Stimulated activated naive CD4-positive, alpha-beta T cell treated with Interleukin-2 at 50 U/mL for 16 hours (primary cell): ENCODE measurements around the gene SLC22A3.
"Not testable (repeated sequence)": the region's sequence is repeated elsewhere in the genome, so short reads cannot be mapped to it uniquely, and the experiment has no call there.

Source experiments
- DNase-seq: peaks from one replicate; lab custom pipeline; 2025; lab: John Stamatoyannopoulos, UW

Gene SLC22A3

DNA sequence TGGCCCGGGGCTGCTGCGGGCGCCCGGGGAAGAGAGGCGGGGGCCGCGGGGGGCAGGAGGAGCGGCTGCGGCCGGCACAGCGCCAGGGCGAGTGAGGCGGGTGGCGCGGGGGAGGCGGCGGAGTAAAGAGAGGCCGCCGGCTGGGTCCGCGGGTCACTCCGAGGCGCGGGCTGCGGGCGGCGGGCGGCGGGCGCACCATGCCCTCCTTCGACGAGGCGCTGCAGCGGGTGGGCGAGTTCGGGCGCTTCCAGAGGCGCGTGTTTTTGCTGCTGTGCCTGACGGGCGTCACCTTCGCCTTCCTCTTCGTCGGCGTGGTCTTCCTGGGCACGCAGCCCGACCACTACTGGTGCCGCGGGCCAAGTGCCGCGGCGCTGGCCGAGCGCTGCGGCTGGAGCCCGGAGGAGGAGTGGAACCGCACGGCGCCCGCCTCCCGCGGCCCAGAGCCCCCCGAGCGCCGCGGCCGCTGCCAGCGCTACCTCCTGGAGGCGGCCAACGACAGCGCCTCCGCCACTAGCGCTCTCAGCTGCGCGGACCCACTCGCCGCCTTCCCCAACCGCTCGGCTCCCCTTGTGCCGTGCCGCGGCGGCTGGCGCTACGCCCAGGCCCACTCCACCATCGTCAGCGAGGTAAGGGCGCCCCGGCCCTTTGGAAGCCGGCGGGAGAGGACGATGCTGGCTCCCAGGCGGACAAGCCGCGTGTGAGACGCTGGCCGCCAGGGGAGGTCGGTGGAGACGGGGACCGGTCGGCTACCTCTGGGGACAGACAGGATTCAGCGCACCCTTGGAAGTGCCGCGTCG is at the start of gene SLC22A3:
SLC22A3 (plus strand) TSS at position 156 of the 797 bp plus-strand sequence; CDS start at position 198, 42 bp downstream.
- no peak for DNase-seq

DNA sequence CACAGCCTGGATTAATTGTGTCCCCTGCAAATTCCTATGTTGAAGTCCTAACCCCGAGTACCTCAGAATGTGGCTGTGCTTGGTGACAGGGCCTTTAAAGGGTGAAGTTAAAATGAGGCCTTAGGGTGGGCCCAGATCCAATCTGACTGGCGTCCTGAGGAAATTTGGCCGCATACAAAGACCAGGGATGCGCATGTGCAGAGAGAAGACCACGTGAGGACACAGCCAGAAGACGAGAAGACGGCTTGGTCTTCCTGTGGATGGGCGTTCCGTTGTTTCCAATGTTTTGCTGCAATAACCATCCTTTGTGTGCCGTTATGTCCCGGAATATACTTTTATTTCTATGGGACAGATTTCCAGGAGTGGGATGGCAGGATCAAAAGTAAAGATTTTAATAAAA is 48.6 kb upstream of the SLC22A3 start:
- no peak for DNase-seq

- DNase-seq: no peak
Measured at GRCh38 chr6:160300076-160300695, 48.0 kb upstream of the SLC22A3 start.

- DNase-seq: no peak
Measured at GRCh38 chr6:160301339-160301738, 46.8 kb upstream of the SLC22A3 start.

DNA sequence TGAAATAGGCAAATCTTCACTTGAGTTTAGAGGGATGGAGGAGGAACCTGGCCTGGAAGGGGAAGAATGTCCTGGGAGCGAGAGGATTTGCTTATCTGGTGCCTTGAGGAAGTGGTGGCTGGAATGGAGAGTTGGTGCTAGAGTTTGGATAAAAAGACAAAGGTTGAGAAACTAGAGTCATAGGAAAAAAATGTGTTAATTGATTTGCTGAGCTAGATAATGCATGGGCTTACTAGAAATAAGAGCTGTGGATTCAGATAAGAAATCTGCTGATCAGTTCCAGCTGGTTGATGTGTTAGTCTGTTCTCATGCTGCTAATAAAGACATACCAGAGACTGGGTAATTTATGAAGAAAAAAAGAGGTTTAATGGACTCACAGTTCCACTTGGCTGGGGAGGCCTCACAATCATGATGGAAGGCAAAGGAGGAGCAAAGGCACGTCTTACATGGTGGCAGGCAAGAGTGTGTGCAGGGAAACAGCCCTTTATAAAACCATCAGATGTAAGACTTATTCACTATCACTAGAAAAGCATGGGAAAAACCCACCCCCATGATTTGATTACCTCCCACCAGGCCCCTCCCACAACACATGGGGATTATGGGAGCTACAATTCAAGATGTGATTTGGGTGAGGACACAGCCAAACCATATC is 45.6 kb upstream of the SLC22A3 start:
- DNase-seq: not testable (repeated sequence)

- DNase-seq: no peak
Measured at GRCh38 chr6:160303806-160304205, 44.4 kb upstream of the SLC22A3 start.

DNA sequence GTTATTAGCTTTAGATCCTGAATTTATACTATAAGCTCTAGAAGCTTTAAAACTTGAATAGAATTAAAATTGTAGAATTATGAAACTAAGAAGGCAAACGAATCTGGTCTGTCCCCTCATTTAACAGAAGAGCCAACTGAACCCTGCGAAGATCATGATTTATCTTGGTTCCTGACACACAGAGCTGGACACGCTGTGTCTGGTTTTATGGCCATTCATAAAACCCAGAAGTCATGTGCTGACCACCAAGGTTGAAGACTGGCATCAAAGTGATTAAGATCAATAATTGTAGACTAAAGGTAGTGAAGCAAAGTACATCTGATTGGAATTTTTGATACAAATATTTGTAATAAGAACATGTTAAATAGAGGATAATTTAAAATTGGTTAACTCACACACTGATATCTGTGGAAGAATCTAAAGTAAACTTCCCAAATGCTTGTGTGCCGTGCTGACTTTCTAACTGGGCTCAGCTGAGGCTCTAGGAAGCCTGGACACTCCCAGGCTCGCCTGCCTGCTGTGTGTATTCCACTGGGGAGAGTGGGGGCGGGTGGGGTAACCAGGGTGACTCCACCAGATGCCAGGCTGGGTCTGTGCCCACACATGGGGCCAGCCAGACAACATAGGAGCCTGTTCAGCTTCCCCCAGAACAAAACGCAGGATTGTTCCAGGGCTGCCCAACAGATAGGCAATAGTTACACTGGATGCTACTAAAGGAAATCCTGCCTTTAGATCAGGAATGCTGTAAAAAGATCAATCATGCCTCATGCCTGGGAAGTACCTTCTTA is 42.1 kb upstream of the SLC22A3 start:
- no peak for DNase-seq

- no peak for DNase-seq
Measured at GRCh38 chr6:160309718-160310117, 38.5 kb upstream of the SLC22A3 start.

DNA sequence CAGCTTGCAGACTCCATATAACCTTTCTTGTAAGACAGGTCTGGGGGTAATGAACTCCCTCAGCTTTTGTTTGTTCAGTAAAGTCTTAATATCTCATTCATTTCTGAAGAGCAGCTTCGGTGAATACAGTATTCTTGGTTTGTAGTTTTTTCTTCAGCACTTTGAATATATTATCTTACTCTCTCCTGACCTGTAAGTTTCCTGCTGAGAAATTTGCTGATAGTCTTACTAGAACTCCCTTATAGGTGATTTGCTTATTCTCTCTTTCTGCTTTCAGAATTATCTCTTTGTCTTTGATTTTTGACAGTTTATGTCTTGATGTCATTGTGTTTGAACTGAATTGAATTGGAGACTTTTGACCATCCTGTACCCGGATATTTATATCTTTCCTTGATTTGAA is 35.3 kb upstream of the SLC22A3 start:
- no peak for DNase-seq

- no peak for DNase-seq
Measured at GRCh38 chr6:160315310-160315709, 32.9 kb upstream of the SLC22A3 start.

DNA sequence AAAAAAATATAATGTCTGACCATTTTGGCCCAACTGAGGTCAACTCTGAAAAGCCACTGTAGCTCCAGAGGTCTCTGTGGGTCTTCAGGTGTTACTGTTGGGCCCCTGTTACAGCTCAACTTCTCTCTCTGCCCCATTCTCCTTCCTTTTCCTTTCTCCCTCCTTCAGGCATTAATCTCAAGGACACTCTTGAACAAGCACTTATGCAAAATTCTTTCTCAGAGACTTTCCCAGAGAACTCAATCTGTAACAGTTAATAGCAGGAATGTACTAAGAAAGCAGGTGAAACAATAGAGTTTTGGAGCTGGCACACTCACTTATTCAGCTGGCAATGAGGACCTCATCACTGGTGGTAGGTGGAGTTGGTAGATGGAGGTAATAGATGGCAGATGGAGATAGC is 31.9 kb upstream of the SLC22A3 start:
- DNase-seq: no peak

DNA sequence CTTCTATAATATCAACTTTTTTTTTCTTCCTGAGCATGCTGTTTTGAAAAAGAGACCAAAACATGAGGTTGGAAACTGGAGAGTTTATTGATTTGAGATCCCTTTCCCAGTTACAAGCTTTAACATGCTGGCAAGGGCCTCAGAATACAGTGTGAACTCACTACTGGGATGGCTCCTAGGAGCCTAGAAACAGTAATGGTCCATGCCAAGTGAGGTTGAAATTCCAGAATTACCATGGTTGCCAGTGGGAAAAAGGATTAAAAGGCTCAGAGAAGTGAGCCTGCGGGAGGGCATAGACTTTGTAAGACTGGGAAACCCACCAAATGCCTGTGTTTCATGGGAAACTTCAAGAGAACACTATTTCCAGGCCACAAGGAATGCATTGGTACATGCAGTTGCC is 28.9 kb upstream of the SLC22A3 start:
- DNase-seq: no peak

- no peak for DNase-seq
Measured at GRCh38 chr6:160321729-160322505, 26.3 kb upstream of the SLC22A3 start.

DNA sequence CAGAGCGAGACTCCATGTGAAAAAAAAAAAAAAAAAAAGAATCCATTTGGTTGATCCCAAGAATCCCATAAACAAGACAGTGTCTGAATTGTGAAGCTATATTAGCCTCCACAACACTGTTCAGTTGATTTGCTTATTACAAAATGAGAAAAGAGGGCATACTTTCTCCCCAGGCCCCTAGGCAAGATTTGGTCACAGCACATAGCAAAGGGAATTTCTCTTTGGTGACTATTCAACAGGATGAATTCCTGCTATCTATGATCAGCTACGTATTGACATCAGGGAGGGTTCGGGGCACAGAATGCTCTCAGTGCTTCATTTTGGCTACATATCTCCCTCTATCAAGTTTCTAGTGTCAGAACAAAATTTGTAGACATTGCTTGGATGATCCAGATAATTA is 20.2 kb upstream of the SLC22A3 start:
- no peak for DNase-seq

DNA sequence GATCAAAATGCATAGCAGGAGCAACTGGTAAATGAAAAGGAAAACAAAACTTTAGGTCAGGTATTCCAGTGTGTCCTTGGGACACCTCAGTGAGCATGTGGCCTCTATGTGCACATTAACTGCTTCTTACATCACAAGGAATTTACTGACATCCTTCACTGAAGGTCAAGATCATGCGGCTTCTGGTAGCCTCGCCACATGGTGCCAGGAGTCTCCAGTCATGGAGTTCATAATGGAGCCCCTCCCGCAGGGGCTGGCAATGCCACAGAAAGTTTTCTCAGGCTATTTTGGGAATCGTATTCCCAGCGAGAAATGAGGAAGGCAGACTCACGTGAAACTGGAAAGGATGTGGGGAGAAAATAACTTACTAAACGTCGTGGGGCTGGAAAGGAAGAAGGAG is 19.7 kb upstream of the SLC22A3 start:
- DNase-seq: no peak

- DNase-seq: no peak
Measured at GRCh38 chr6:160329188-160329587, 19.0 kb upstream of the SLC22A3 start.

GRCh38 chr6:160330619-160331018 is 17.6 kb upstream of the SLC22A3 start:
- DNase-seq: no peak

DNA sequence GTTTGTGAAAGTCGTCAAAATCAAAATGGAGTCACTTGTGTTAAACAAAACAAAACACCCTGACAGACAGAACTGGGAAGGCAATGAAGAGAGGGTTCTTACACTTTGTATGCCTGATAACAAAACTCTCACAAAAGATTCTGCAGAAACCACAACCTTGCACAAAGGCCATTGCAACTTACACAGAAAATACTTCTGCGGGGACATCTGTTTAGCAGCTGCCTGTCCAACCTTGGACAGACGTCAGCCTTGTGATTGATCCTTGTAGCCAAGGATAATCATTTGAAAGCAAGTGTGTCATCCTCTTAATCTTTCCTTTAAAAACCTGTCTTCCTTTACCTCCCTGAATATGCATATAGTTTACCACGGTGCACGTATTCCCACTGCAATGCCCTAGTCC is 17.0 kb upstream of the SLC22A3 start:
- DNase-seq: no peak

GRCh38 chr6:160331753-160332152 is 16.4 kb upstream of the SLC22A3 start:
- DNase-seq: no peak

GRCh38 chr6:160333101-160333500 is 15.1 kb upstream of the SLC22A3 start:
- DNase-seq: no peak

DNA sequence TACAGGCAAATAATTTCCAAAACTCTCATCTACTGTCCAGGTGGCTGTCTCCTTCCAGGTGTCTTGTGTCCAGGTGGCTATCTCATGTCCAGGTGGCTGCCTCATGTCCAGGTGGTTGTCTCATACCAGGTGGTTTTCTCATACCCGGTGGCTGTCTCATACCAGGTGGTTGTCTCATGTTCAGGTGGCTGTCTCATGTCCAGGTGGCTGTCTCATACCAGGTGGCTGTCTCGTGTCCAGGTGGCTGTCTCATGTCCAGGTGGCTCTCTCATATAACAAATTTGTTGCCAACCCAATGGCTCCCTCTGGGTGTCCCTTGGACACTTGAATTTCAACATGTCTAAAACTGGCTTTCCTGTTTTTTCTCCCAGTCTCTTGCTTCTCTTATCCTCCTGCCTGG is 14.3 kb upstream of the SLC22A3 start:
- no peak for DNase-seq

- no peak for DNase-seq
Measured at GRCh38 chr6:160336200-160336599, 12.0 kb upstream of the SLC22A3 start.
